Measurements from ENCODE around the gene PTPRD.

PTPRD gene

DNA sequence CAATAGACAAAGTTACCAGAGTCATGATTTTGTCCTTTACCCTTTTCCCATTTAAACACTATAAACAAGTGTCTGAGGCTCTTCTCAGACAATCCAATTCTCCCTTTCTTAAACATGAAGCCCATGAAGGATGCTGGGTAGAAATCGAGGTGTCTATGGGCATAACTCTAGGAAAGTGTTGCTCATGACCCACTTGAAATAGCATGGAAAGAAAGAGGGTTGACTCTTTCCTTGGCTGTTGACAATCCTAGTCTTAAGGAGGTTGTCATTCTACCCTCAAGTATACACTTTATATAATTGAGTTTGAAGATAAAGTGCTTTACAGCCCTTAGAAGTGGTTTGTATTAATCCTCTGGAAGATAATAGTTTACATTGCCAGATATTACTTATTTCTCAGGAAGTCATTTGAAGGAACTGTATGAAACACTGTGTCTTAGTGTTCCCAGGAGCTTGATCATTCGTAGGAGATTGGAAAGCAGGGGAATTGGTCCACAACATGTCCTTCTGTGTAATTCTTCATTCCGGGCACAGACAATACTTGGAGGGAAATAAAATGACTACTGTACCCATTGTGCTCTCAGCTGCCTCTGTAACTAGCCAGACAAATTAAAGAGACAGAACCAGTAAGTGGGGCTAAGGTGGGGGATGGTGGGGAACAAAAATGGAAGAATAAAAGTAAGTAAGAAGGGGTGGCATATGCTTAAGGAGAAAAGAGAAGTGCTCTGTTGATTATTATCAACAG lies 1734.9 kb downstream of the PTPRD start:
- no peak for DNase-seq

DNA sequence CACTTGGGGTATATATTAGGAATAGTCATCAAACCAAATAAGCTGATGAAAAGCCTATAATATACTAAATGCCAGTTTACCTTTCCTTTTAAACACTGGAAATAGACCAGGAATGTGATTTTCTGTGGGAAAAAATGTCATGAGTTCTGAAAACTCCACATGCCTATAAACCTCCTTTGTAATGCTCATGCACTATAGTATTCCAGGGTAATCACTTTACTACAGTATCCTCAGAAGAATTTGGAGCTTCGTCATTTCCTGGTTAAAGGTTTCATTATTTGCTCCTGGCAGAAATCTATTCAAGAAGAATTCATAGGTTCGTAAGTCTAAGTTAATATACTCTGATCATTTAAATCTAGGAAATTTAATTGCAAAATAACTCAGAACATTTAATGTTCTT lies 1736.5 kb downstream of the PTPRD start:
- no peak for DNase-seq

DNA sequence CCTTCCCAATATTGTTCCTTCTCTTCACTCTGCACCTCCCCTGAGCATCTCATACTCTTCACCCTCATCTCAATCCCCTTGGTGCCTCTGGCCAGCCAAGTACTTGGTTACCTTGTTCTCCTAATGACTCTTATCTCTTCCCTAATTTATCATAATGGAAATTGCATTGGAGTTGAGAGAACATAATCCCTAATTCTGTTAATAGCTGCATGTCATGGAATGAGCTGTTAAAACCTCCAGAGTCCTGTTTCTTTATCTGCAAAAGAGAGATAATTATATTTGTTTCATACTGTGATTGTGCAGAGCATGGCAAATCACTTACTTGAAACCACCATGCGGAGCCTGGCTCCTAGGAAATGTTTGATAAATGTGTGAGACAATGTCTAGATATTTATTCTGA lies 1738.3 kb downstream of the PTPRD start:
- DNase-seq = no peak

DNA sequence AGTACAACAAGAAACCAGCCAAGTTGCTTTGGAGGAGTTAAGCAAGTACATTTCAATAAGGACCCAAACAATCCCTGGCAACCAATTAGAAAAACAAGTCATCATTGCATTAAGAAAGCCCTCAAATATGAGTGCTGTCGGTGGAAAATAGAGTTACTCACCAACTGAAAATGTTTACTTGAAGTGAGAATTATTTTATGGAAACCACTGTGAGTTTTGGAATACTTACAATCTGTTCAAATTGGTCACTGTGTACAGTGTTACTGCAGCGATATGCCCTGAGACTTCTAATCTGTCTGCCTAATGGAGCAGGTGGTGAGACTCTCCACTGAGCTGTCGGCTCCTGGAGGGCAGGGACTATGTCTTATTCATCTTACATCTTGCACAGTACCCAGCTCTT lies 1740.0 kb downstream of the PTPRD start:
- peak in 1 of 2 experiments; percentile 58 for DNase-seq

DNA sequence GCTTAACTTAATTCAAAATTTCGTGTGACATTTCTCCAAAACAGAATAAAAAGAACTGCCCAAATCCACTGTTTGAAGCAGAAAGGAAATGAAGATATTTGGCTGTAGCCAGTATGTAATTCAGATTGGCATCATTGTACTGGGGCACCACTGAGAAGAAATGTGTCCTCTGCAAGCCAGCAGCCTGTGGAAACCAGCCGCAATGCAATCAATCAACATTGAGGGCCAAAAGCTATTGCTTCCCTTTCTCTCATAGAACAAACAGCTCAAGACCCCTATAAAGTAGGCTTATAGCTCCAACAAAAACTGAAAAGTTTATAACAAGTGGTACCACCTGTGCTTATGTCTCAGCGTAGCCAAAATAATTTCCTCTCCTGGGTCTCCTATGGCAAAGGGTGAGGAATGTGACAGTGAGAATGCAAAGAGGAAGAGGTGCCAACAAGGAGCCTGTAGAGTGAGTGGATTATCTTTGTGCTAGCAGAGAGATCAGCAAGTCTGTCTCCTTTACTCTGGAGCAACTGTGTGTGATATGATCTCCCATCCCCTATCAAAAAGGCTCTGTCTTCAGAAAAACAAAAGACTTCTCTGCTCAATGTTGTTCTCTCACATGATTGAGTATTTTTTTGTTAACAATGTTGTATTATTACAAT lies 1740.9 kb downstream of the PTPRD start:
- DNase-seq = no peak

DNA sequence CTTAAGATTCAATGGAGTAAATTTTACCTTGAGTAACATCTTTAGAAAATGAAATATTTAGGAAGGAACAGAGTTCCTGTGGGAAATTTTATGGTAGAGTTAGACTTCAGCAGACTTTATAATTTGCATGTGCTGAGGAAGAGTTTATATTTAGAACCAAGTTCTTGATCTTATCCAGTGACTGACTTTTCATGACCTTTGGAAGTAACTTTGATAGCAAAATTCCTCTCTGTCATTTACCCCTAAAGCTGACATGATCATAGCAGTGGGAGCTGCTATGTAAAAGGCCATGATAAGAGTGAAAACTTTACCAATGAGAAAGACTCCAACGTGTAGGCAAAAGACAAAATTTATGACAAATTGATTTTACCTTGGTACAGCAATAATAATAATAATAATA lies 1741.4 kb downstream of the PTPRD start:
- DNase-seq = no peak

DNA sequence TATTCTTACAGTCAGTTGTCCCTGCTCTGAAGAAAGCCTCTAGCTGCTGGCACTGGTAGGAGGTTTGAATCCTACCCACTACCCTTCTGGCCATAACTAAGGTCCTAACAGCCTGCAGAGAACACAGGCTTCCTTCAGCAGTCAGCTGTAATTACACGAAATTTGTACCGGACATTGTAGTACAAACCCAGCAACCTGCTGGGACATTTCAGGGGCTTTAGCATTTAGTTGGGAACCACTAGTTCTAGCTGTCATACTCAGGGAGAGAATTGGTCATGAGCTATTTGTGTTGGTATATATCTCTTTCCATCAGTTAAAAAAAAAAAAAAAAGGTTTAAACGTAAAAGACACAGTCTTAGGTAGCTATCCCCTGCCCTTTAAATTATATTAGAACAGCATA lies 1743.0 kb downstream of the PTPRD start:
- no peak for DNase-seq

DNA sequence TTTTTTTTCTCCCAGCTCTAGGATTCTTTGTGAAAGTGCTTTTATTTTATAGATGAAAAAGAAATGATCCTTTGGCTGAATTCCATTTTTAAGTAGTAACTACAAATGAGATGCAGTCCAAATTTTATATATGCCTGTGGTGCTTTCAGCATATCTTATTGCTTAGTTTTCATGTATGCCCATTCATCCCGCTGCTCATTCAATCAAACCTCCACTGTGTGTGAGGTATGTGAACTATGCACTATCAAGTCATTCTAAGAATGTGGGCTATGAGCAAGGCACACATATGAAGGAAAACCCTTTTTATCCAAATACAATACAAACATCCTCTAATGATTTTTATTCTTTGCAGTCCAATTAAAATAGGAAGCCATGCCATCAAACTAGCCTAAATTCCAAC lies 1744.2 kb downstream of the PTPRD start:
- DNase-seq = no peak

DNA sequence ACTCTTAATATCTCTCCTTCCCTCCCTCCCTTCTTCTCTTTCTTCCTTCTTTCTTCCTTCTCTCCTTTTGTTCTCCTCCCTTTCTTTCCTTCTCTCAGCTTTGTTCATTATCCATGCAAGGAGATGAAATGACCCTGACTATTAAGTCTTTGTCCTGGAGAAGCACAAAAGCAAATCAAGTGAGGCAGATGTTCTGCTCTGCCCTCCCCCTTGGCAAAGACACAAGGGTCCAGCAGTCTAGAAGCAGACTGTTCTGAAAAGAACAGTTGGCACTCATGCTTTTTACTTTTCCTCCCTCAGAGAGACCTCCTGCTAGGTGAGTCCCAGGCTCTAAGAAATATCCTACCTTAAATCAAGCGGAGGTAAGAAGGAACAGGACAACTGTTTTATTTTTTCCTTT lies 1745.7 kb downstream of the PTPRD start:
- DNase-seq = no peak

DNA sequence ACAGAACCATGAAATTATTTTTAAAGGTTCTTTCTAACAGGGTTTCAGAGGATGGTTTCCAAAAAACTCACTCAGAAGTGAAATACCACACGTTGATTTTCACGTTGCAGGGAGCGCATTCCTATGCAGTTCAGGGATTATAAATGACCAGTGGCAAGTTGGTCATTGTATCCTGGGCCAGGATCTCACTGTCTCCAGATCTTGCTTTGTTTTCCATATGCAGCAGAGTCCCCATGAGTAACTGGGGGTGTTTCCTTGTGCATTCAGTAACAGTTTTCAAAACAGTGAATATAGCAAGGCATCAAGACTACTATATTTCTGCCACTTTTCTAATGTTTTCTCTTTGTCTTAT lies 1748.3 kb downstream of the PTPRD start:
- no peak for DNase-seq

DNA sequence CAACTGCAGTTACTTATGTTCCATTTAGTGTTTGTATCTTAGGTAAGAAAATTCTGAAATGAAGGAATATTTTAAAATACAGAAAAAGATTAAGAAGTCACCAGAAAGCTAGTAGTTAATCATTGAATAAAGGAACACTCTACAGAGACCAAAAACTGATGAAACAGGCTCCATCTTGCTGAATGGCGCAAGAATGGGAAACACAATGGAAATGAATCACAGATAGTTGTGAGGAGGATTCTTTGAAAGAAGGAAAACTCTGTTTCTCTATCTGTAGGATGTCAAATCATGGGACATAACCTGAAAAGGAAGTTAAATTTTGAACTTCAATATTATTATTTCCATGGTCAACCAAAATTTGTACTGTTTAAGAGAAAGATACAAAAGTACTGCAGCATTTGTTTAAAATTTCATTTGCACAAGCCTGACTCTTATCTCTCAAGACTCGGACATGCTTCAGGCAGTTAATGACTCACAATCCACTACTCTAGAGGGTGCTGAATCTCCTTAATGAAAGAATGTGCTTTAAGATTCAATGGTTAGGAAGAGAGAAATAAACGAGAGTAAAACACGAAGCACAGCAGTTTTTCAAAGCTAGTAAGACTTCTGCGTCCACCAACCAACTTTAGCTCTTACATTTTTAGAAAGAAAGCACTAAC lies 1748.8 kb downstream of the PTPRD start:
- DNase-seq = no peak

DNA sequence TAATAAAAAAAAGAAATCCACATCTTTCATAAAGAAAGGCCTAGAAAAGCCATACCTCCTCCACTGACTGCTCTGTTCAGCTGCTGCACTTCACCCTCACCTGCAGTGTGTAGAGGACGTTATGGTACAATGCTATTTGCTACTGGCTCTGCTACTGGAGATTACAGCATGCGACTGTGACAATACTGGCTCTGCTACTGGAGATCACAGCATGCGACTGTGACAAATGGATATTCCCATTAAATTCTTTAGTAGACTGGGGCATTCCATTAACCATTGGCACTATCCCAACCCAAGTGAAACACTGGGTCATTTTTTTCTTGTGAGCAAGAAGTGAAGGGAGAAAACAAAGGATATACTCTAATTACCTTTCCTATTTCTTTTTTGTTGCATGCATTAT lies 1749.7 kb downstream of the PTPRD start:
- DNase-seq = peak in 1 of 2 experiments; percentile 26

DNA sequence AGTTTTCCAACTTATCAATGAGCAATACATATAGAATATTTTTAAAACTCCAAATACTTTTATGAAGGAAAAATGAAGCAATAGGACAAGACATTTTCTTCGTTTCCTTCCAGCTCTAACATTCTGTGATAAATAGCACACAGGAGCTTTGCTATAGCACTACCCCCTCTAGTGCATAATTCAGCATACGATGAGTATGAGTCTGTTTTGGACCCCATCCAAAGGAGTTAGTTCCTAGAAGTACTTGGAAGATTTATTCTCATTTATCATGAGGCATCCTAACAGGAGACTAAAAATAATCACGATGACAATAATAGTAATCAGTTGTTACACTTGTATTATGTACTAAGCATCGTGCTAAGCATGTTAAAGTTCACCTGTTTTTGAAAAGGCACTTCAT lies 1751.9 kb downstream of the PTPRD start:
- peak; percentile 33 to 75 for DNase-seq

DNA sequence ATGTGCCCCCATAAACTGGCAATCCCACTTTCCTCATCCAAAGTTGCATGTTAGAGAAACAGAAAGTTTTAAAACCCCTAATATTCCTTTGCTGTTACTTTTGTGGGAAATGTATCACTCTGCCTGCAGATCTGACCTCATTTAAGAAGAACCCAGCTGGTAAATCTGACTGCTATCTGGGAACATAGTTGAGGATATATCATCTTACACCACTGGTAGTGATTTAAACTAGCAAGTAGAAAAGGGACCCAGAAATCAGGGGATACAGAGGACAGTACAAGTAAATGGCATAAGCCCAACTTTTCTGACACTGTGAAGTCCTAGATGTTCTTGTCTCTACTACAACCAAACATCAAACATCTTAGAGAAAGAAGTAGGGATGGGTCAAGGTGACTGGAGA lies 1752.7 kb downstream of the PTPRD start:
- no peak for DNase-seq

DNA sequence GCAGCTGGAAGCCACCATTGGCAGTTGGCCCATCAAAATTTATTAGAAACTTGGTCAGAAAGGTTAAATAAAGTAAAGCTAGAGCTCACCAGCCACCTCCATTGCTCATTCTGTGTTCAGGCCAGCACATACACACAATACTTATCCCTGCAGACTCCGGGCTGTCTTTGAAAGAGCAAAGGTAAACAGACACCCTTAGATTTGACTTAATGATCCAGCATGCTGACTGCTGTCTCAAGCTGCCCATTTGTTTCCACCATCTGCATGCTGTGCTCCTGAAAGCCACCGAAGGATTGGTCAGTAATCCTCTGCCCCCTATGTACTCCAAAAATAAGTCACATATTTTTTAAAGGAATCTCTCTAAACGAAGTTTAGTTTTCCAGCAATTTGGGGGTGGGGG lies 1753.4 kb downstream of the PTPRD start:
- no peak for DNase-seq

DNA sequence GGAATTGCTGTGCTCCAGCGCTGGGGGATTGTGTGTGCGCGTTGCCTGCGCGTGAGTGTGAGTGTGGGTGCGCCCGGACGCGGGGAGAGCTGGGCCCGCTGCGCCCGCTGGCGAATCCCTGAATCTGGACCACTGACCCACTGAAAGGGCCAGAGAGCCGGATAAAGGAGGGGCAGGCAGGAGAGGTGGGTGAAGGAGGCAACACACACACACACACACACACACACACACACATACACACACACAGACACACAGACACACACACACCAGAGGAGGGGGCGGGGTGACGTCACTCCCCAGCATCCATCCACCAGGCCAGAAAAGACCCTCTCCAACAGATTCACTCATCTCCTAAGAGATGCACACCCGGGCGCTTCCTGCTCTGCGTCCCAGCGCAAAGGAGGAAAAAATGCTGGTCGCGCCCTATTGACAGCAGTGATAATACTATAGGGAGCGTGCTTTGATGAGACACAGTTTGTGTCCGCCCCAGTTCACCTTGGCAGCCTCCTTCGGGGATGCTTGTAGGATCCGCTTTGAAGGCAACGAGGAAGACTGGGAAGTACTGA lies 1754.1 kb downstream of the PTPRD start:
- DNase-seq = no peak

DNA sequence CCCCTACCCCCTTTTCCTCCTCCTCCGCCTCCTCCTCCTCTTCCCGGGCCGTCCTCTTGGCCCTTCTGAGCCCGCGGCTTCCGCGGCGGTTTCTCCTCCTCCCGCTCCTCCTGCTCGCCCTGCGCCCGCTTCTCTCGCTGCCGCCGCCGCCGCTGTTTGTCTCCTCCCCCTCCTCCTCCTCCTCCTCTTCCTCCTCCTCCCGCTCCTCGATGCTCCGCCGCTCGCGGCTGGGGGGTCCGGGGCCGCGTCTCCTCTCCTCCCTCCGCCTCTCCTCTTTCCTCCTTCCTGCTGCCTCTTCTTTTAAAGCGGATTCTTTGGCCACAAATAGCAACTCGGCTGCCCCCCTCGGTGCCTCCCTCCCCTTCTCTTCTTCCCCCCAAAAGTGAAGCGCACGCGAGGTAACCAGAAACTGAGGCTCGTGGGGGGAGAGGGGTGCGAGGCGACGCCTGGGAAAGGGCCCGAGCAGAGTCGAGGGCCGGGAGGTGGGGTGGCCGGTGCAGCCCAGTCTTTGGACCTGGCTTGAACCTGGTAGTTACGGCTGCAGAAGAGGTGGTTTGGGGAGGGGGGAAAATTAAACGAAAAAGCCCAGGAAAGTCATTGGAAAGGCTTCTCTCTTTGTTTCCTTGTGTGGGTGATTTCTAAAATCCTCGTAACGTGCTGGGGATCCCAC lies 1754.7 kb downstream of the PTPRD start:
- DNase-seq = peak; percentile 22 to 62

DNA sequence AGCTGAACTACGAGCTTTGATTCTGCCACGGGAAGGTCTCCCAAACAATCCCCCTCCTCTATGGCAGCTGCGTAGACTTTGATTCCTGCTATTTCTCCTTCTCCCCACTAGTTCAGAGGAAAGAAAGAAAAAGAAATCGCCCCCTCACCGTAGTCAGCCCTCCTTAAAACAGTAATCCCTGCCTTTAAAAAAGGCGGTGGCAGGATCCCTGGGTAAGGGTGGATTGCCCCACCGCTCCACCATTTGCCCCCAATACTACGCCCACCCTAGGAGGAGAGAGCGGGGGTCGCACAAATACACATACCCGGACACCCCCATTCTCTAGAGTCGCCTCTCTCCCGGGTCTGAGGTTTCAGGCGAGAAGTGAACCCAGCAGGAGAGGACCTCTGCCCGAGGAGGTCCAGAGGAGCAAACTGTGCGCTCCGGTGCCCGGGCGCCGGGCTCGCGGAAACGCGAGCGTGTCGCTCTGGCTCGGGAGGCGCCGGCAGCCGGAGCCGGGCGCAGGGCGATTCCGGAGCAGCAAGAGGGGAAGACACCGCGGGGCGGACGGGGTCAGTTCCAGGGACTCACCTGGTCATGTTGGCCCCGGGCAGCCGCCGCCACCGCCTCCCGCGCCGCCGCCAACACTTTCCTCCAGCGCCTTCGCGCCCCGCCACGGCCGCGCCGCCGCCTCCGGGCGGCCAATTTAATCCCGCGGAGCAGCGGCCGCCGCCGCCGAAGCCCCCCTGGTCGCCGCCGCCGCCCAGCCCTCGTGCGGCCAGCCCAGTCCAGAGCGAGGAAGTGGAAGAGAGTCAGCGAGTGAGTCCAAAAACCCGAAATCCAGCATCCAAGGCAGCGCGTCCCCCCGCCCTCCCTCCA lies 1755.5 kb downstream of the PTPRD start:
- DNase-seq = peak; percentile 31 to 60

DNA sequence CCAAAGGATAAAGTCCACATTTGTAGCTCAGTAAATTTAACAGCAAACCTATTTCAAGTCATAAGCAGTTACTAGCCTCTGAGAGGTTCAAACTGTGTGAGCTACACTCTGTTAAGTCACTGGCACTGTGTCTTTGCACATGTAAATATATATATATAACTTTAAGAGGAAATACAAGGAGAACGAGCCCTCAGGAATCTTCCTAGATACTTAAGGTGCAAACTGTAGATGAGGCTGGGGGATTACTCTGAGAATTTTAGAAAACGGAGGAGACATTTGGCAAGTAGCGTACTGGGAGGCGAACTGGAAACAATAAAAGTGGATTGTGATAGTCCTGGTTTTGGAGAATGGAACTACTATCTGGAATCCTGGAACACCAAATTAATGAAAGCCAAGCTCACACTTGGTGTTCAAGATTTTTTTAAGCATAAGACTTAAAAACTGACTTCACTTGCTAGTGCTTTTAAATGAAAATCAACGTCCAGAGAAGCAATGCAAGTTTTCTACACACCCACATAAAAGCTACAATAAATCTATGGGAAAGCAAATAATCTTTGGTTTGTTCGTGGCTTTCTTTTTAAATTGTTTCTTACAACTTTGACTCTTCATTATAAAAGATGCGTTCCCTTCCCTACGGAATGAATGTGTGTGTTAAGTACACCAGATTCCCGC lies 1756.3 kb downstream of the PTPRD start:
- DNase-seq = no peak

DNA sequence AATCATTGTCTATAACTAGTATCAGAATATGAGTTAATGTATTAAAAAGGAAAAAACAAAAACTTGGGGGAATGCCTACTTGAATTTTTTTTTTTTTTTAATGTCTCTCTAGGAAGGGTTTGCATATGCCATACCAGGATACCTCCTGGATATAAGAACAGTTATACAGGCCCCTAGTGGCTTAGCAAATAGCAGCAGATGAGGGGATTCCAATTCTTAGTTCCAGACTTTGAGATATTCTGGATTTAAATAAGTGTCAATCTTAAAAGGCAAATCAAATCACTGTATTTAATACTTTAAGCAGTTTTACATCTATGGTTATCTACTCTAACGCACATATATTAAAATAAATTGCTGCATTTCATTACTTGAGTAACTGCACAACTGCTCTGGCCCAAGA lies 1757.8 kb downstream of the PTPRD start:
- peak; percentile 55 to 66 for DNase-seq

DNA sequence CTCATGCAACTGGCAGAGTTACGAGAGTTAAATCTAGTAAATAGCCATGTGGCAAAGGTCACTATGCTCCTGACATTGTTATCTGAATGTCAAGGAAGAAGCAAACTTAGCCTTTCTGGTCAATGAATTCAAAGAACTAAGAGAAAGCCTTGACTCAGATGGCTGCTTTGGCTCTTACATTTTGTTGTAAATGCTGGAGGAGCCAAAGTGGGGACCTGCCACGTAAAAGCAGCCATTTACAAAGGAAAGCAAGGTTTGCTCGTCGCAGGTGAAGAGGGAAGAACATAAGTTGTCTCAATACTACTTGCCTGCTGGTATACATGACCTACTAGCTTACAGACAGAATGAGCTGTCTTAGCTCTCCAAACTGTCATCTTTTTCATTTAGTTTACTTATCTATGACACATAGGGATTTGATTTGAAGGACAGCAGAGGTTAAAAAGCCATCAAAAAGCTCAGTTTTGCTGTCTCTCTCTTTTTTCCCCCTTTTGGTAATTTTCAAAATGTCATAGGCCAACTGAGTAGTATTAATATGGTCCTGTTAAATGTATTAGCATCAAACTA lies 1760.4 kb downstream of the PTPRD start:
- DNase-seq = no peak

DNA sequence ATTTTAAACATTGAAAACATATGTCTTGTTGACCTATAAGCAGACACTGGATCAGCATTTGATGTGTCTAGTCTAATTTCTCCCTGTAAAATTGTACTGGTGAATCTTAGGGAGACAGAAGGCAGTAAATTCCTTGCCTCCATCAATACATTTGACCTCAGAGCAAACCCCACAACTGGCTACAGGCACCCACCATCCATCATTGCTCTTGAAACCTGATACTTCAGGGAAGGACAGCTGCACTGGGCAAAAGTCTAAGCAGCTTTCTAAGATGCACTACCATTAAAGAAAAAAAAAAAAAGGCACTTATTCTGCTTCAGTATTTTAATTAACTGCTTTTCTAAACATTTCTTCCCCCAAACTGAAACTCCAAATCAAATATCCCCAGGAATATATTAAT lies 1761.9 kb downstream of the PTPRD start:
- DNase-seq = no peak
